Measurements from ENCODE around the gene SLC18B1.

Gene SLC18B1

GRCh38 chr6:132734694-132735236 is 63.7 kb downstream of the SLC18B1 start (continued):
- TF ChIP-seq POU6F1 (CRISPR knock-in tag; IDR thresholded peaks at IDR 0.05; ENCODE audit: borderline replicate concordance, low read depth): no peak
- no peak for TF ChIP-seq OSR1 (CRISPR knock-in tag; IDR thresholded peaks at IDR 0.05)
- TF ChIP-seq ISL1 (CRISPR knock-in tag; IDR thresholded peaks at IDR 0.05): no peak
- no peak for TF ChIP-seq GLIS3 (CRISPR knock-in tag; IDR thresholded peaks at IDR 0.05)
- no peak for TF ChIP-seq ZNF565 (CRISPR knock-in tag; conservative IDR thresholded peaks at IDR 0.05; ENCODE audit: low read depth)
- TF ChIP-seq CSDC2 (CRISPR knock-in tag; IDR thresholded peaks at IDR 0.05): no peak
- TF ChIP-seq RARB (CRISPR knock-in tag; IDR thresholded peaks at IDR 0.05): no peak

- ATAC-seq: no peak
- TF ChIP-seq CSRNP3 (CRISPR knock-in tag; IDR thresholded peaks at IDR 0.05): no peak
- no peak for TF ChIP-seq ARNTL (CRISPR knock-in tag; IDR thresholded peaks at IDR 0.05; ENCODE audit: borderline replicate concordance, low read depth)
- no peak for TF ChIP-seq TOX (CRISPR knock-in tag; IDR thresholded peaks at IDR 0.05; ENCODE audit: borderline replicate concordance)
- no peak for TF ChIP-seq PPARA (CRISPR knock-in tag; IDR thresholded peaks at IDR 0.05; ENCODE audit: borderline replicate concordance)
- no peak for TF ChIP-seq TSHZ2 (CRISPR knock-in tag; IDR thresholded peaks at IDR 0.05)
- no peak for TF ChIP-seq SNAI2 (CRISPR knock-in tag; IDR thresholded peaks at IDR 0.05)
- no peak for TF ChIP-seq ZFP30 (CRISPR knock-in tag; IDR thresholded peaks at IDR 0.05)
- TF ChIP-seq ZNF565 (CRISPR knock-in tag; conservative IDR thresholded peaks at IDR 0.05; ENCODE audit: low read depth): no peak
Measured at GRCh38 chr6:132733814-132734213, 64.6 kb downstream of the SLC18B1 start.

GRCh38 chr6:132733283-132733682 is 65.2 kb downstream of the SLC18B1 start:
- TF ChIP-seq ZC3H10 (CRISPR knock-in tag; IDR thresholded peaks at IDR 0.05) (no peak), RARB (CRISPR knock-in tag; IDR thresholded peaks at IDR 0.05) (no peak), ISL1 (CRISPR knock-in tag; IDR thresholded peaks at IDR 0.05) (no peak)
- ATAC-seq: no peak

GRCh38 chr6:132731086-132731485 is 67.4 kb downstream of the SLC18B1 start:
- no peak for ATAC-seq
- TF ChIP-seq TSHZ2 (CRISPR knock-in tag; IDR thresholded peaks at IDR 0.05) (no peak), CSDC2 (CRISPR knock-in tag; IDR thresholded peaks at IDR 0.05) (no peak), SNAI2 (CRISPR knock-in tag; IDR thresholded peaks at IDR 0.05) (no peak), ZNF70 (CRISPR knock-in tag; IDR thresholded peaks at IDR 0.05) (no peak), ZNF565 (CRISPR knock-in tag; conservative IDR thresholded peaks at IDR 0.05; ENCODE audit: low read depth) (no peak), ZC3H10 (CRISPR knock-in tag; IDR thresholded peaks at IDR 0.05) (no peak), OSR1 (CRISPR knock-in tag; IDR thresholded peaks at IDR 0.05) (no peak), ZNF8 (CRISPR knock-in tag; IDR thresholded peaks at IDR 0.05) (no peak), ZFP3 (CRISPR knock-in tag; IDR thresholded peaks at IDR 0.05) (no peak), CREB5 (CRISPR knock-in tag; IDR thresholded peaks at IDR 0.05; ENCODE audit: low read depth) (no peak), BACH2 (CRISPR knock-in tag; IDR thresholded peaks at IDR 0.05; ENCODE audit: borderline replicate concordance) (no peak), POU6F1 (CRISPR knock-in tag; IDR thresholded peaks at IDR 0.05; ENCODE audit: borderline replicate concordance, low read depth) (no peak), PATZ1 (CRISPR knock-in tag; IDR thresholded peaks at IDR 0.05; ENCODE audit: borderline replicate concordance) (no peak)

All from SK-N-SH treated with all-trans-retinoic acid at 6 μM for 48 hours (cell line).